ENCODE measurements around the gene PLXNA2. TPM values are rescaled to one million over a fixed set of nuclear protein-coding genes. Genes with fewer than 3 reads are reported as not detected.
A peak's percentile ranks its signal among the peaks of the same experiment; 100 is the strongest.

PLXNA2 gene
- total and polyA plus RNA-seq, 2 of the 4 experiments (the other 2 are of a cell fraction): 0.72 to 1.1 TPM

- Histone ChIP-seq H2AK9ac (replicated peaks; ENCODE audit: low read depth, low read length, poor library complexity) (no peak overlapping the region), H2BK15ac (ENCODE audit: low read depth, low read length) (no peak overlapping the region), H3K9ac (ENCODE audit: low read depth, low read length) (no peak overlapping the region), H2AFZ (replicated peaks; ENCODE audit: low read length, poor library complexity) (no peak overlapping the region), H2BK5ac (ENCODE audit: low read depth, low read length, poor library complexity, severe bottlenecking) (no peak overlapping the region), H4K5ac (ENCODE audit: low read depth, low read length) (no peak overlapping the region), H3K27me3 (ENCODE audit: control insufficient read depth, insufficient read depth, low read length) (no peaks in the 10 kb centered on the region), H3K27ac (ENCODE audit: insufficient read depth, low read length) (no peak overlapping the region), H4K8ac (ENCODE audit: low read depth in 2 of 2, low read length in 2 of 2) (no peak overlapping the region), H3K4me2 (ENCODE audit: low read depth, low read length) (no peak overlapping the region), H3K18ac (ENCODE audit: low read depth, low read length) (no peak overlapping the region), H3K23ac (ENCODE audit: low read depth, low read length) (no peak overlapping the region), H4K20me1 (ENCODE audit: insufficient read depth, low read length) (no peaks in the 10 kb centered on the region), H3K79me1 (ENCODE audit: low read depth in 1 of 2, low read length in 2 of 2) (no peaks in the 10 kb centered on the region), H3K36me3 (ENCODE audit: control insufficient read depth, insufficient read depth, low read length) (no peaks in the 10 kb centered on the region), H2BK20ac (ENCODE audit: low read depth, low read length) (no peak overlapping the region), H3K4ac (ENCODE audit: low read depth, low read length) (no peak overlapping the region), H3K9me3 (ENCODE audit: control insufficient read depth, insufficient read depth, low read length) (no peaks in the 10 kb centered on the region), H3K9me1 (ENCODE audit: insufficient read depth, low read length) (0 out of 2 replicates have a peak, but pooled peaks cover 2% of the 10 kb centered on the region), H3K56ac (ENCODE audit: extremely low read depth, insufficient read depth, low read length) (no peak overlapping the region), H4K91ac (ENCODE audit: insufficient read depth, low read depth, low read length) (no peak overlapping the region), H2AK5ac (ENCODE audit: low read depth, low read length) (no peak overlapping the region), H3K4me1 (ENCODE audit: control insufficient read depth, insufficient read depth, low read length) (0 out of 2 replicates have a peak, but pooled peaks cover 2% of the 10 kb centered on the region), H2BK120ac (ENCODE audit: low read depth, low read length) (no peak overlapping the region), H3K14ac (replicated peaks; ENCODE audit: low read depth, low read length) (0 out of 2 replicates have a peak overlapping the region, but pooled peaks have one; percentile 17), H3K4me3 (ENCODE audit: insufficient read depth, low read depth, low read length) (no peak overlapping the region)
- no peak for TF ChIP-seq FOS (IDR thresholded peaks at IDR 0.05; ENCODE audit: low read depth, low read length)
- TF ChIP-seq CTCF (conservative IDR thresholded peaks at IDR 0.05; ENCODE audit: low read depth, low read length): no peak
- TF ChIP-seq CEBPB (IDR thresholded peaks at IDR 0.05; ENCODE audit: low read depth, low read length): no peak
- TF ChIP-seq USF2 (IDR thresholded peaks at IDR 0.05; ENCODE audit: low read depth, low read length): no peak
- TF ChIP-seq NFE2L2 (IDR thresholded peaks at IDR 0.05; ENCODE audit: low read depth, low read length): no peak
- intact Hi-C loops (cut with micrococcal nuclease): no loop called here
- POLR2A ChIA-PET (ENCODE audit: unreplicated experiment): no interaction called here
- DNase-seq (no peak), ATAC-seq (ENCODE audit: low read depth) (no peak)
- no TSS peak for BruUV-seq (replicated peaks)
- CTCF ChIA-PET: interaction anchor here (0.9 kb wide), 1 partner anchor 110 kb away, joined by 3 read pairs; no protein-coding TSS in a partner anchor
- in situ Hi-C loops (cut with MboI; ENCODE audit: low sequenced_read_pairs): loop anchor here (5.0 kb wide), 1 partner anchor 108 kb away; the partner anchor contains the start of gene PLXNA2
- WGBS, 2 experiments (ENCODE audit: extremely low coverage in 2 of 2, insufficient read length in 1 of 2): 79% methylated on average over 2 of the region's 5 CpGs; no CpG with 5 or more reads in 1 of the 2 experiments
- dilution Hi-C loops (cut with HindIII; ENCODE audit: low sequenced_read_pairs, unreplicated experiment): no loop called here
Measured at GRCh38 chr1:208134491-208134890, 109.7 kb downstream of the PLXNA2 start.
